ENCODE measurements around the gene DNTT. TPM values are rescaled to one million over a fixed set of nuclear protein-coding genes. Genes with fewer than 3 reads are reported as not detected.

DNTT gene
- polyA plus RNA-seq, 1 donor from 2014 or later = not detected

DNA sequence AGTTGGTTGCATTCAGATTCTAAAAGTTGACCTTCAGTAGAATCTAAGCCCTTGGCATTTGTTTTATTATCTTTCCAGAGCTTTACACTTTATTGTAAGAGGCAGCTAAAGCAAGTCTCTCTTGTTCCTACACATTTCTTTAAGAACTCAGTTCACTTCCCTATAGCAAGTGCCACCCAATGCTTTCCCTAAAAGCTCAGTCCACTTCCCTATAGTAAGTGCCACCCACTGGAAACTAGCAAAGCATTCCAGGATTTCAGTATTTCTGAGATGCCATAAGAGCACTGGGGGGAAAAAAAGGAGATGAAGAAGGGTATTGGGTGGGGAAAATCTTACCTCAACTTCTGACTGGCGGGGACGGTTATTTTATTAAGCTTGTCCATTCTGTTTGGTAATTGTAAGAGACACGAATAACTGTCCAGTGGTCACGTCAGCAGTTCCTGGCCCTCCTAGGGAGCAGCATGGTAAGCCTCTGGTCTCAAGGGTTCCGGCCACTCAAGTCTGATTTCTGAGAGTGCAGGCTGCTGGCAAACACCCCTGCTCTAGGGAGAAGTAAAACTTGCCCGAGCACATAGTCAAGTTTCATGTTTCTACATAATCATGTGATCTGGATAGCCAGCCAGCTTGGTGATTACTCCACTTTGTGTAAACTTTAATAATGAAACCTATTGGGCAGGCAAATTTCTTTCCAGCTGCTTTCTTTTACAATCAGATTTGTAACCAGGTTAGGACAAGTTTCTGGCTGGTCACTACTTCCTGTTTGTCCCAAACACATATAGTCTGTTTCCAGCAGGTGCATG is 33.0 kb upstream of the DNTT start, which contains the start of gene BLNK:
Gene BLNK (minus strand): TSS at position 554 of the 800 bp plus-strand sequence. CDS start 171 bp downstream, at position 383.
- Histone ChIP-seq H3K9me2 (ENCODE audit: insufficient read depth, low read length) (no peaks in the 10 kb centered on the region), H3K79me2 (replicated peaks; ENCODE audit: insufficient read depth, low read length) (no peaks in the 10 kb centered on the region), H3K27ac (ENCODE audit: low read length) (no peak within 1 kb of the TSS), H3K36me3 (ENCODE audit: insufficient read depth, low read length) (no peaks in the 10 kb centered on the region), H2AFZ (ENCODE audit: low read depth, low read length) (no peak within 1 kb of the TSS), H4K20me1 (ENCODE audit: insufficient read depth) (no peaks in the 10 kb centered on the region), H3K9me3 (ENCODE audit: low read length) (no peaks in the 10 kb centered on the region), H3K4me3 (ENCODE audit: low read length) (no peak within 1 kb of the TSS), H3K27me3 (ENCODE audit: insufficient read depth, low read depth, low read length) (no peaks in the 10 kb centered on the region), H3K9ac (ENCODE audit: low read length) (no peak within 1 kb of the TSS), H3F3A (ENCODE audit: insufficient read depth, low read length, poor library complexity, severe bottlenecking) (no peaks in the 10 kb centered on the region), H3K4me2 (ENCODE audit: low read length) (no peak within 1 kb of the TSS)
- TF ChIP-seq SMC3 (conservative IDR thresholded peaks at IDR 0.05; ENCODE audit: poor library complexity) = no peak
- TF ChIP-seq RAD21 (conservative IDR thresholded peaks at IDR 0.05) = no peak
- no peak for TF ChIP-seq EP300 (conservative IDR thresholded peaks at IDR 0.05; ENCODE audit: poor library complexity, severe bottlenecking)
- TF ChIP-seq EZH2 (IDR thresholded peaks at IDR 0.05; ENCODE audit: borderline replicate concordance, insufficient read depth, low read length, poor library complexity, severe bottlenecking) = no peak
- no peak for TF ChIP-seq MXI1 (conservative IDR thresholded peaks at IDR 0.05; ENCODE audit: poor library complexity, severe bottlenecking)
- TF ChIP-seq POLR2AphosphoS5 (IDR thresholded peaks at IDR 0.05) = no peak
- TF ChIP-seq TAF1 (IDR thresholded peaks at IDR 0.05; ENCODE audit: low read depth) = no peak
- TF ChIP-seq, protein P1, sequence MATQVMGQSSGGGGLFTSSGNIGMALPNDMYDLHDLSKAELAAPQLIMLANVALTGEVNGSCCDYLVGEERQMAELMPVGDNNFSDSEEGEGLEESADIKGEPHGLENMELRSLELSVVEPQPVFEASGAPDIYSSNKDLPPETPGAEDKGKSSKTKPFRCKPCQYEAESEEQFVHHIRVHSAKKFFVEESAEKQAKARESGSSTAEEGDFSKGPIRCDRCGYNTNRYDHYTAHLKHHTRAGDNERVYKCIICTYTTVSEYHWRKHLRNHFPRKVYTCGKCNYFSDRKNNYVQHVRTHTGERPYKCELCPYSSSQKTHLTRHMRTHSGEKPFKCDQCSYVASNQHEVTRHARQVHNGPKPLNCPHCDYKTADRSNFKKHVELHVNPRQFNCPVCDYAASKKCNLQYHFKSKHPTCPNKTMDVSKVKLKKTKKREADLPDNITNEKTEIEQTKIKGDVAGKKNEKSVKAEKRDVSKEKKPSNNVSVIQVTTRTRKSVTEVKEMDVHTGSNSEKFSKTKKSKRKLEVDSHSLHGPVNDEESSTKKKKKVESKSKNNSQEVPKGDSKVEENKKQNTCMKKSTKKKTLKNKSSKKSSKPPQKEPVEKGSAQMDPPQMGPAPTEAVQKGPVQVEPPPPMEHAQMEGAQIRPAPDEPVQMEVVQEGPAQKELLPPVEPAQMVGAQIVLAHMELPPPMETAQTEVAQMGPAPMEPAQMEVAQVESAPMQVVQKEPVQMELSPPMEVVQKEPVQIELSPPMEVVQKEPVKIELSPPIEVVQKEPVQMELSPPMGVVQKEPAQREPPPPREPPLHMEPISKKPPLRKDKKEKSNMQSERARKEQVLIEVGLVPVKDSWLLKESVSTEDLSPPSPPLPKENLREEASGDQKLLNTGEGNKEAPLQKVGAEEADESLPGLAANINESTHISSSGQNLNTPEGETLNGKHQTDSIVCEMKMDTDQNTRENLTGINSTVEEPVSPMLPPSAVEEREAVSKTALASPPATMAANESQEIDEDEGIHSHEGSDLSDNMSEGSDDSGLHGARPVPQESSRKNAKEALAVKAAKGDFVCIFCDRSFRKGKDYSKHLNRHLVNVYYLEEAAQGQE (IDR thresholded peaks at IDR 0.05; ENCODE audit: borderline replicate concordance) = no peak
- TF ChIP-seq, protein P2, sequence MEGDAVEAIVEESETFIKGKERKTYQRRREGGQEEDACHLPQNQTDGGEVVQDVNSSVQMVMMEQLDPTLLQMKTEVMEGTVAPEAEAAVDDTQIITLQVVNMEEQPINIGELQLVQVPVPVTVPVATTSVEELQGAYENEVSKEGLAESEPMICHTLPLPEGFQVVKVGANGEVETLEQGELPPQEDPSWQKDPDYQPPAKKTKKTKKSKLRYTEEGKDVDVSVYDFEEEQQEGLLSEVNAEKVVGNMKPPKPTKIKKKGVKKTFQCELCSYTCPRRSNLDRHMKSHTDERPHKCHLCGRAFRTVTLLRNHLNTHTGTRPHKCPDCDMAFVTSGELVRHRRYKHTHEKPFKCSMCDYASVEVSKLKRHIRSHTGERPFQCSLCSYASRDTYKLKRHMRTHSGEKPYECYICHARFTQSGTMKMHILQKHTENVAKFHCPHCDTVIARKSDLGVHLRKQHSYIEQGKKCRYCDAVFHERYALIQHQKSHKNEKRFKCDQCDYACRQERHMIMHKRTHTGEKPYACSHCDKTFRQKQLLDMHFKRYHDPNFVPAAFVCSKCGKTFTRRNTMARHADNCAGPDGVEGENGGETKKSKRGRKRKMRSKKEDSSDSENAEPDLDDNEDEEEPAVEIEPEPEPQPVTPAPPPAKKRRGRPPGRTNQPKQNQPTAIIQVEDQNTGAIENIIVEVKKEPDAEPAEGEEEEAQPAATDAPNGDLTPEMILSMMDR (IDR thresholded peaks at IDR 0.05; ENCODE audit: poor library complexity, severe bottlenecking) = no peak

DNA sequence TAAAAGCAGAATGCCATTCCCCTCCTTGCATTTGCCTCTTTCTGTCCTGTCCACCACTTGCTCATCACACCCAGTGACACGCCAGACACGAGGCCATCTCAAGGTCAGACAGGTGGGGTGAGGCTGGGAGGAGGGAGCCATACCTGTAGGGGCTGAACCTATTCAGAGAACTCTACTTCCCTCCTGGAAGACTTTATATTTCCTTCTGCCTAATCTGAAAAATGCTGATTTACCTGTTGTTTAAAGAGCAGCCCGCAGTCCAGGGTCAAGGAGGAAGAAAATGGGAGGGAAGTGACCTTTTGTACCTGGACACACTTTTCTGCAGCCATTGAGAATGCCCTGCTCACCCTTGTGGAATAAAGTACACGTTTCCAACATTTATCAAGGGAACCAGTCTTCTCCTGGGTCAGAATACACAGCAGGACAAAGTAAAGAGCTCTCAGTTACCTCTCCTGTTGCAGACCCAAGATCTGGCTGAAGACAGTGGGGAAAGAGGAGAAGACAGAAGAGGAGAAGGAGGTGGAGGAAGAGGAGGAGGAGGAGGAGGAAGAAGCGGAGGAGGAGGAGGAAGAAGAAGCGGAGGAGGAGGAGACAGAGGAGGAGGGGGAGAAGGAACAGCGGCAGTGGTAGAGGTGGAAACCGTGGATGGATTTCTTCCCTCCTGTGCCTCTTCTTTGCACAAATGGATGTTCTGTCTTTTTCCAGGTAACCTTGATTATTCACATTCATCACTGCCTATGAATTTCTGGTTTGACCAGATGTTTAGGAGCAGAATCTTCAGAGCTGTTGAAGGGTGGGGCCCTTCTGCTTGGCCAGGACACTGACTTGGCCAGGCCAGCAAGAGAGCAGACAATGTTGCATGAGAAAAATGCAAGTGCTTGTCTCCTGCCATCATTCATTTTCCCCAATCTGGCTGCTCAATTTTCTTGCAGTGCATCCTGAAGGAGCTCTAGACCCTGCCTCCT is 31.6 kb upstream of the DNTT start:
- Histone ChIP-seq H3K4me3 (ENCODE audit: low read length) (no peak overlapping the region), H3K36me3 (ENCODE audit: insufficient read depth, low read length) (no peaks in the 10 kb centered on the region), H2AFZ (ENCODE audit: low read depth, low read length) (no peak overlapping the region), H3K9me2 (ENCODE audit: insufficient read depth, low read length) (no peaks in the 10 kb centered on the region), H4K20me1 (ENCODE audit: insufficient read depth) (no peaks in the 10 kb centered on the region), H3K27me3 (ENCODE audit: insufficient read depth, low read depth, low read length) (no peaks in the 10 kb centered on the region), H3F3A (ENCODE audit: insufficient read depth, low read length, poor library complexity, severe bottlenecking) (no peaks in the 10 kb centered on the region), H3K4me2 (ENCODE audit: low read length) (no peak overlapping the region), H3K27ac (ENCODE audit: low read length) (no peak overlapping the region), H3K79me2 (replicated peaks; ENCODE audit: insufficient read depth, low read length) (no peaks in the 10 kb centered on the region), H3K9ac (ENCODE audit: low read length) (no peak overlapping the region), H3K9me3 (ENCODE audit: low read length) (no peaks in the 10 kb centered on the region)
- TF ChIP-seq TAF1 (IDR thresholded peaks at IDR 0.05; ENCODE audit: low read depth) = no peak
- TF ChIP-seq, protein P2 (IDR thresholded peaks at IDR 0.05; ENCODE audit: poor library complexity, severe bottlenecking) = no peak
- TF ChIP-seq, protein P1 (IDR thresholded peaks at IDR 0.05; ENCODE audit: borderline replicate concordance) = no peak
- no peak for TF ChIP-seq POLR2AphosphoS5 (IDR thresholded peaks at IDR 0.05)
- no peak for TF ChIP-seq RAD21 (conservative IDR thresholded peaks at IDR 0.05)
- TF ChIP-seq EZH2 (IDR thresholded peaks at IDR 0.05; ENCODE audit: borderline replicate concordance, insufficient read depth, low read length, poor library complexity, severe bottlenecking) = no peak
- no peak for TF ChIP-seq EP300 (conservative IDR thresholded peaks at IDR 0.05; ENCODE audit: poor library complexity, severe bottlenecking)
- no peak for TF ChIP-seq SMC3 (conservative IDR thresholded peaks at IDR 0.05; ENCODE audit: poor library complexity)
- TF ChIP-seq MXI1 (conservative IDR thresholded peaks at IDR 0.05; ENCODE audit: poor library complexity, severe bottlenecking) = no peak
